ENCODE measurements around the gene TP53RK. TPM values are rescaled to one million over a fixed set of nuclear protein-coding genes. Genes with fewer than 3 reads are reported as not detected.

Gene TP53RK
- total and polyA plus RNA-seq, 2 of the 13 experiments (the other 11 are each of a cell fraction or from before 2014, with no cell fraction given): 12.9 to 25.5 TPM

- TF ChIP-seq ZNF780A (CRISPR knock-in tag; IDR thresholded peaks at IDR 0.05) (no peak), PAX8 (CRISPR knock-in tag; IDR thresholded peaks at IDR 0.05; ENCODE audit: borderline replicate concordance) (no peak), ZNF737 (CRISPR knock-in tag; IDR thresholded peaks at IDR 0.05; ENCODE audit: borderline replicate concordance) (no peak), SUZ12 (IDR thresholded peaks at IDR 0.05; ENCODE audit: low read depth, low read length) (no peak), ZNF333 (CRISPR knock-in tag; IDR thresholded peaks at IDR 0.05; ENCODE audit: borderline replicate concordance) (no peak), ZNF773 (CRISPR knock-in tag; IDR thresholded peaks at IDR 0.05; ENCODE audit: borderline replicate concordance) (no peak), HMGXB3 (CRISPR knock-in tag; IDR thresholded peaks at IDR 0.05; ENCODE audit: borderline replicate concordance) (no peak), ZNF282 (IDR thresholded peaks at IDR 0.05; ENCODE audit: partially characterized antibody) (no peak), ZBTB14 (CRISPR knock-in tag; IDR thresholded peaks at IDR 0.05) (no peak), PITX1 (CRISPR knock-in tag; IDR thresholded peaks at IDR 0.05) (peak; percentile 60), EEA1 (CRISPR knock-in tag; IDR thresholded peaks at IDR 0.05; ENCODE audit: borderline replicate concordance) (peak; percentile 69; the same call in 1 of the 2 replicates), CENPT (CRISPR knock-in tag; IDR thresholded peaks at IDR 0.05; ENCODE audit: low read depth) (no peak), GATAD1 (CRISPR knock-in tag; IDR thresholded peaks at IDR 0.05) (no peak; the same call in 1 of the 2 replicates), ZNF331 (CRISPR knock-in tag; IDR thresholded peaks at IDR 0.05) (peak; percentile 46; the same call in 1 of the 2 replicates), ZNF556 (CRISPR knock-in tag; IDR thresholded peaks at IDR 0.05; ENCODE audit: borderline replicate concordance) (peak; percentile 80; the same call in 1 of the 2 replicates), MIER2 (CRISPR knock-in tag; IDR thresholded peaks at IDR 0.05) (no peak)
- TF ChIP-seq, protein P1, sequence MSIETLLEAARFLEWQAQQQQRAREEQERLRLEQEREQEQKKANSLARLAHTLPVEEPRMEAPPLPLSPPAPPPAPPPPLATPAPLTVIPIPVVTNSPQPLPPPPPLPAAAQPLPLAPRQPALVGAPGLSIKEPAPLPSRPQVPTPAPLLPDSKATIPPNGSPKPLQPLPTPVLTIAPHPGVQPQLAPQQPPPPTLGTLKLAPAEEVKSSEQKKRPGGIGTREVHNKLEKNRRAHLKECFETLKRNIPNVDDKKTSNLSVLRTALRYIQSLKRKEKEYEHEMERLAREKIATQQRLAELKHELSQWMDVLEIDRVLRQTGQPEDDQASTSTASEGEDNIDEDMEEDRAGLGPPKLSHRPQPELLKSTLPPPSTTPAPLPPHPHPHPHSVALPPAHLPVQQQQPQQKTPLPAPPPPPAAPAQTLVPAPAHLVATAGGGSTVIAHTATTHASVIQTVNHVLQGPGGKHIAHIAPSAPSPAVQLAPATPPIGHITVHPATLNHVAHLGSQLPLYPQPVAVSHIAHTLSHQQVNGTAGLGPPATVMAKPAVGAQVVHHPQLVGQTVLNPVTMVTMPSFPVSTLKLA (IDR thresholded peaks at IDR 0.05): no peak
- TF ChIP-seq, protein P2, sequence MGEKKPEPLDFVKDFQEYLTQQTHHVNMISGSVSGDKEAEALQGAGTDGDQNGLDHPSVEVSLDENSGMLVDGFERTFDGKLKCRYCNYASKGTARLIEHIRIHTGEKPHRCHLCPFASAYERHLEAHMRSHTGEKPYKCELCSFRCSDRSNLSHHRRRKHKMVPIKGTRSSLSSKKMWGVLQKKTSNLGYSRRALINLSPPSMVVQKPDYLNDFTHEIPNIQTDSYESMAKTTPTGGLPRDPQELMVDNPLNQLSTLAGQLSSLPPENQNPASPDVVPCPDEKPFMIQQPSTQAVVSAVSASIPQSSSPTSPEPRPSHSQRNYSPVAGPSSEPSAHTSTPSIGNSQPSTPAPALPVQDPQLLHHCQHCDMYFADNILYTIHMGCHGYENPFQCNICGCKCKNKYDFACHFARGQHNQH (CRISPR knock-in tag; IDR thresholded peaks at IDR 0.05): peak; percentile 42; the same call in 1 of the 2 replicates
- TF ChIP-seq, protein P3, sequence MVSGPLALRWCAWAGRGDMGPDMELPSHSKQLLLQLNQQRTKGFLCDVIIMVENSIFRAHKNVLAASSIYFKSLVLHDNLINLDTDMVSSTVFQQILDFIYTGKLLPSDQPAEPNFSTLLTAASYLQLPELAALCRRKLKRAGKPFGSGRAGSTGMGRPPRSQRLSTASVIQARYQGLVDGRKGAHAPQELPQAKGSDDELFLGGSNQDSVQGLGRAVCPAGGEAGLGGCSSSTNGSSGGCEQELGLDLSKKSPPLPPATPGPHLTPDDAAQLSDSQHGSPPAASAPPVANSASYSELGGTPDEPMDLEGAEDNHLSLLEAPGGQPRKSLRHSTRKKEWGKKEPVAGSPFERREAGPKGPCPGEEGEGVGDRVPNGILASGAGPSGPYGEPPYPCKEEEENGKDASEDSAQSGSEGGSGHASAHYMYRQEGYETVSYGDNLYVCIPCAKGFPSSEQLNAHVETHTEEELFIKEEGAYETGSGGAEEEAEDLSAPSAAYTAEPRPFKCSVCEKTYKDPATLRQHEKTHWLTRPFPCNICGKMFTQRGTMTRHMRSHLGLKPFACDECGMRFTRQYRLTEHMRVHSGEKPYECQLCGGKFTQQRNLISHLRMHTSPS (CRISPR knock-in tag; IDR thresholded peaks at IDR 0.05; ENCODE audit: low read depth): peak; percentile 86
These were observed 50.9 kb downstream of the TP53RK start (continued) for GRCh38 chr20:46638134-46638897.

Data from HepG2 (cell line).